ENCODE measurements around the gene HYAL2. TPM values are rescaled to one million over a fixed set of nuclear protein-coding genes. Genes with fewer than 3 reads are reported as not detected.
"Not testable (repeated sequence)": the region's sequence is repeated elsewhere in the genome, so short reads cannot be mapped to it uniquely, and the experiment has no call there.

Gene HYAL2
- total and polyA plus RNA-seq, 3 donors from 2014 or later = 58.6 to 111 (median 90.9) TPM

GRCh38 chr3:50314342-50314741, 8.2 kb downstream of the HYAL2 start:
- intact Hi-C loops (cut with DNase I; ENCODE audit: low total_unique reads) = no loop called here
- peaks cover 15% of the 10 kb centered on the region for H3K4me1 ChIP-seq
- TF ChIP-seq POLR2A (IDR thresholded peaks at IDR 0.05) = no peak
- TF ChIP-seq CTCF (IDR thresholded peaks at IDR 0.05) = no peak
- H3K27me3 ChIP-seq = no peaks in the 10 kb centered on the region
- WGBS, 2 donors = 89 to 90% methylated on average over 3 of the region's 3 CpGs
- no peak overlapping the region for H3K4me3 ChIP-seq
- no peak for DNase-seq
- no peaks in the 10 kb centered on the region for H3K9me3 ChIP-seq
- no peak overlapping the region for H3K27ac ChIP-seq
- H3K36me3 ChIP-seq (ENCODE audit: low read depth, missing control alignments) = no peaks in the 10 kb centered on the region

- WGBS, 2 donors = 53 to 87% methylated on average over 4 to 20 of the region's 32 CpGs
- H3K27ac ChIP-seq = not testable (repeated sequence)
These were observed 10.5 kb downstream of the HYAL2 start for GRCh38 chr3:50312041-50312440.

GRCh38 chr3:50304601-50305000, 17.9 kb downstream of the HYAL2 start:
- Histone ChIP-seq H3K27ac (no peak overlapping the region), H3K4me3 (no peak overlapping the region), H3K36me3 (ENCODE audit: low read depth, missing control alignments) (no peaks in the 10 kb centered on the region), H3K27me3 (no peaks in the 10 kb centered on the region), H3K9me3 (no peaks in the 10 kb centered on the region), H3K4me1 (peaks cover 17% of the 10 kb centered on the region)
- TF ChIP-seq POLR2A (IDR thresholded peaks at IDR 0.05) = no peak
- TF ChIP-seq CTCF (IDR thresholded peaks at IDR 0.05) = no peak
- no peak for DNase-seq
- intact Hi-C loops (cut with DNase I; ENCODE audit: low total_unique reads) = no loop called here

More at GRCh38 chr3:50312041-50312440, 10.5 kb downstream of the HYAL2 start:
- peak overlapping the region in 1 of 2 donors; percentile 10 for H3K4me3 ChIP-seq
- H3K36me3 ChIP-seq (ENCODE audit: low read depth, missing control alignments); H3K9me3 ChIP-seq; intact Hi-C loops (cut with DNase I; ENCODE audit: low total_unique reads); H3K4me1 ChIP-seq; DNase-seq; H3K27me3 ChIP-seq: not testable (repeated sequence)

- Histone ChIP-seq H3K4me1 (peaks cover 24% of the 10 kb centered on the region), H3K27ac (peak within 1 kb of the TSS; percentile 55 to 62), H3K9me3 (no peaks in the 10 kb centered on the region), H3K36me3 (ENCODE audit: low read depth, missing control alignments) (no peaks in the 10 kb centered on the region), H3K4me3 (no peak within 1 kb of the TSS), H3K27me3 (no peaks in the 10 kb centered on the region)
- no peak for TF ChIP-seq POLR2A (IDR thresholded peaks at IDR 0.05)
- no peak for TF ChIP-seq CTCF (IDR thresholded peaks at IDR 0.05)
- DNase-seq = no peak
- WGBS, 2 donors = 52 to 69% methylated on average over 3 to 14 of the region's 14 CpGs
- intact Hi-C loops (cut with DNase I; ENCODE audit: low total_unique reads) = no loop called here
These were observed 19.3 kb downstream of the HYAL2 start, which contains the start of gene HYAL1 for GRCh38 chr3:50303013-50303815. HYAL1 (minus strand) TSS chr3:50303574; CDS start chr3:50302956, 618 bp downstream.

- H3K27me3 ChIP-seq = no peaks in the 10 kb centered on the region
- H3K27ac ChIP-seq = peak overlapping the region; percentile 55 to 62
- whole genome bisulfite sequencing, 2 donors = 88% methylated on average over 20 to 32 of the region's 32 CpGs
- intact Hi-C loops (cut with DNase I; ENCODE audit: low total_unique reads) = no loop called here
- H3K9me3 ChIP-seq = no peaks in the 10 kb centered on the region
- no peak overlapping the region for H3K4me3 ChIP-seq
- H3K4me1 ChIP-seq = peaks cover 25% of the 10 kb centered on the region
- no peaks in the 10 kb centered on the region for H3K36me3 ChIP-seq (ENCODE audit: low read depth, missing control alignments)
- TF ChIP-seq CTCF (IDR thresholded peaks at IDR 0.05) (no peak), POLR2A (IDR thresholded peaks at IDR 0.05) (no peak)
- DNase-seq = no peak
These were observed 20.2 kb downstream of the HYAL2 start for GRCh38 chr3:50302095-50303012.

Data from testis (tissue), 3 donors.